ENCODE results near the gene IGFBP3. TPM values are rescaled to one million over a fixed set of nuclear protein-coding genes. Genes with fewer than 3 reads are reported as not detected.

IGFBP3 gene
- total and polyA plus RNA-seq, 2 of the 13 experiments (the other 11 are each of a cell fraction or from before 2014, with no cell fraction given): 57.5 TPM; not detected in 1

DNA sequence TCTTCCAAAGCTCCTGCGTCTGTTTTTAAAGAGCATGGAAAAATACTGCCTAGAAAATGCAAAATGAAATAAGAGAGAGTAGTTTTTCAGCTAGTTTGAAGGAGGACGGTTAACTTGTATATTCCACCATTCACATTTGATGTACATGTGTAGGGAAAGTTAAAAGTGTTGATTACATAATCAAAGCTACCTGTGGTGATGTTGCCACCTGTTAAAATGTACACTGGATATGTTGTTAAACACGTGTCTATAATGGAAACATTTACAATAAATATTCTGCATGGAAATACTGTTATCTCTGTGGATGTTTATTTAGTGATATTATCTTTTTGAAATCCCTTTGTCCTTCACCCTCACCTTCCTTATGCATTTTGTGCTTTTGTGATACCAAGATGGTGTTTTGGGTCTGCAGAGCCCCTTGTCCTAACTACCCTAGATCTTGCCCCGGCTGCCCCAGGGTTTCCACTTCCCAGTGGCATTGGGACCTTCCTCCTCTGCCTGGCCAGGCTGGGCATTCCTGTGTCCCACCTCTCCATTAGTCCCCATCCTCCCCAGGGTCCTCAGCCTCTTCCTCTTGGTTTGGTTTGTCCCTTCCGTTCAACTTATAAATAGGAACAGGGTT lies 27.6 kb downstream of the IGFBP3 start (continued):
- TF ChIP-seq NBN (conservative IDR thresholded peaks at IDR 0.05) (no peak), KLF12 (CRISPR knock-in tag; IDR thresholded peaks at IDR 0.05; ENCODE audit: borderline replicate concordance) (0 out of 2 replicates have a peak, but pooled peaks have one; percentile 39), POLR2AphosphoS2 (IDR thresholded peaks at IDR 0.05; ENCODE audit: low read depth, low read length) (peak; percentile 77; the same call in 1 of the 2 replicates), KDM4B (CRISPR knock-in tag; IDR thresholded peaks at IDR 0.05) (no peak), PHF21A (CRISPR knock-in tag; IDR thresholded peaks at IDR 0.05) (no peak), CEBPB (IDR thresholded peaks at IDR 0.05; ENCODE audit: borderline replicate concordance, low read depth, low read length) (peak; percentile 44), RARA (CRISPR knock-in tag; IDR thresholded peaks at IDR 0.05) (peak; percentile 53), MTF1 (CRISPR knock-in tag; IDR thresholded peaks at IDR 0.05) (no peak), GATA4 (IDR thresholded peaks at IDR 0.05; ENCODE audit: borderline replicate concordance, low read depth) (peak; percentile 82), ZNF878 (CRISPR knock-in tag; IDR thresholded peaks at IDR 0.05) (no peak), CHD2 (IDR thresholded peaks at IDR 0.05; ENCODE audit: low read depth, low read length) (no peak), ZNF230 (CRISPR knock-in tag; IDR thresholded peaks at IDR 0.05) (no peak), MEIS1 (CRISPR knock-in tag; IDR thresholded peaks at IDR 0.05; ENCODE audit: borderline replicate concordance) (no peak), SCMH1 (CRISPR knock-in tag; IDR thresholded peaks at IDR 0.05; ENCODE audit: borderline replicate concordance) (no peak), YY1 (IDR thresholded peaks at IDR 0.05; ENCODE audit: insufficient read depth, insufficient replicate concordance, low read depth, low read length) (no peak), HNF4A (CRISPR knock-in tag; IDR thresholded peaks at IDR 0.05) (no peak), ZNF224 (CRISPR knock-in tag; IDR thresholded peaks at IDR 0.05) (no peak)
- TF ChIP-seq, protein P1, sequence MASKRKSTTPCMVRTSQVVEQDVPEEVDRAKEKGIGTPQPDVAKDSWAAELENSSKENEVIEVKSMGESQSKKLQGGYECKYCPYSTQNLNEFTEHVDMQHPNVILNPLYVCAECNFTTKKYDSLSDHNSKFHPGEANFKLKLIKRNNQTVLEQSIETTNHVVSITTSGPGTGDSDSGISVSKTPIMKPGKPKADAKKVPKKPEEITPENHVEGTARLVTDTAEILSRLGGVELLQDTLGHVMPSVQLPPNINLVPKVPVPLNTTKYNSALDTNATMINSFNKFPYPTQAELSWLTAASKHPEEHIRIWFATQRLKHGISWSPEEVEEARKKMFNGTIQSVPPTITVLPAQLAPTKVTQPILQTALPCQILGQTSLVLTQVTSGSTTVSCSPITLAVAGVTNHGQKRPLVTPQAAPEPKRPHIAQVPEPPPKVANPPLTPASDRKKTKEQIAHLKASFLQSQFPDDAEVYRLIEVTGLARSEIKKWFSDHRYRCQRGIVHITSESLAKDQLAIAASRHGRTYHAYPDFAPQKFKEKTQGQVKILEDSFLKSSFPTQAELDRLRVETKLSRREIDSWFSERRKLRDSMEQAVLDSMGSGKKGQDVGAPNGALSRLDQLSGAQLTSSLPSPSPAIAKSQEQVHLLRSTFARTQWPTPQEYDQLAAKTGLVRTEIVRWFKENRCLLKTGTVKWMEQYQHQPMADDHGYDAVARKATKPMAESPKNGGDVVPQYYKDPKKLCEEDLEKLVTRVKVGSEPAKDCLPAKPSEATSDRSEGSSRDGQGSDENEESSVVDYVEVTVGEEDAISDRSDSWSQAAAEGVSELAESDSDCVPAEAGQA (IDR thresholded peaks at IDR 0.05; ENCODE audit: low read depth): no peak
- TF ChIP-seq, protein P1 (CRISPR knock-in tag; IDR thresholded peaks at IDR 0.05; ENCODE audit: borderline replicate concordance): no peak
- TF ChIP-seq, protein P2, sequence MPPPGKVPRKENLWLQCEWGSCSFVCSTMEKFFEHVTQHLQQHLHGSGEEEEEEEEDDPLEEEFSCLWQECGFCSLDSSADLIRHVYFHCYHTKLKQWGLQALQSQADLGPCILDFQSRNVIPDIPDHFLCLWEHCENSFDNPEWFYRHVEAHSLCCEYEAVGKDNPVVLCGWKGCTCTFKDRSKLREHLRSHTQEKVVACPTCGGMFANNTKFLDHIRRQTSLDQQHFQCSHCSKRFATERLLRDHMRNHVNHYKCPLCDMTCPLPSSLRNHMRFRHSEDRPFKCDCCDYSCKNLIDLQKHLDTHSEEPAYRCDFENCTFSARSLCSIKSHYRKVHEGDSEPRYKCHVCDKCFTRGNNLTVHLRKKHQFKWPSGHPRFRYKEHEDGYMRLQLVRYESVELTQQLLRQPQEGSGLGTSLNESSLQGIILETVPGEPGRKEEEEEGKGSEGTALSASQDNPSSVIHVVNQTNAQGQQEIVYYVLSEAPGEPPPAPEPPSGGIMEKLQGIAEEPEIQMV (CRISPR knock-in tag; IDR thresholded peaks at IDR 0.05; ENCODE audit: low read depth): no peak
- TF ChIP-seq, protein P3, sequence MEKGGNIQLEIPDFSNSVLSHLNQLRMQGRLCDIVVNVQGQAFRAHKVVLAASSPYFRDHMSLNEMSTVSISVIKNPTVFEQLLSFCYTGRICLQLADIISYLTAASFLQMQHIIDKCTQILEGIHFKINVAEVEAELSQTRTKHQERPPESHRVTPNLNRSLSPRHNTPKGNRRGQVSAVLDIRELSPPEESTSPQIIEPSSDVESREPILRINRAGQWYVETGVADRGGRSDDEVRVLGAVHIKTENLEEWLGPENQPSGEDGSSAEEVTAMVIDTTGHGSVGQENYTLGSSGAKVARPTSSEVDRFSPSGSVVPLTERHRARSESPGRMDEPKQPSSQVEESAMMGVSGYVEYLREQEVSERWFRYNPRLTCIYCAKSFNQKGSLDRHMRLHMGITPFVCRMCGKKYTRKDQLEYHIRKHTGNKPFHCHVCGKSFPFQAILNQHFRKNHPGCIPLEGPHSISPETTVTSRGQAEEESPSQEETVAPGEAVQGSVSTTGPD (CRISPR knock-in tag; IDR thresholded peaks at IDR 0.05): no peak
- TF ChIP-seq, protein P4, sequence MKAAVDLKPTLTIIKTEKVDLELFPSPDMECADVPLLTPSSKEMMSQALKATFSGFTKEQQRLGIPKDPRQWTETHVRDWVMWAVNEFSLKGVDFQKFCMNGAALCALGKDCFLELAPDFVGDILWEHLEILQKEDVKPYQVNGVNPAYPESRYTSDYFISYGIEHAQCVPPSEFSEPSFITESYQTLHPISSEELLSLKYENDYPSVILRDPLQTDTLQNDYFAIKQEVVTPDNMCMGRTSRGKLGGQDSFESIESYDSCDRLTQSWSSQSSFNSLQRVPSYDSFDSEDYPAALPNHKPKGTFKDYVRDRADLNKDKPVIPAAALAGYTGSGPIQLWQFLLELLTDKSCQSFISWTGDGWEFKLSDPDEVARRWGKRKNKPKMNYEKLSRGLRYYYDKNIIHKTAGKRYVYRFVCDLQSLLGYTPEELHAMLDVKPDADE (CRISPR knock-in tag; IDR thresholded peaks at IDR 0.05): no peak

Measured in HepG2 (cell line).